Gastroesophageal sphincter (tissue), 3 donors: ENCODE results near the gene SASH1.

Source experiments
- POLR2A ChIP-seq, 2 donors: fragments of 450-650 bp; IDR thresholded peaks; one replicate each; pipeline ENCODE4 v1.6.1; 2017; ENCODE audit warnings: antibody characterized with exemption in 2 of 2, mild to moderate bottlenecking in 2 of 2, moderate library complexity in 1 of 2
- TF ChIP-seq, protein P1 (sequence below), 4 experiments: fragments of 200-600 bp in 2 of 4; fragments of 450-650 bp in 2 of 4; sonication (generic) in 1 of 4; IDR thresholded peaks; one replicate each; pipeline ENCODE4 v1.5.1; 2017 to 2019; ENCODE audit warnings: antibody characterized with exemption in 4 of 4, mild to moderate bottlenecking in 2 of 4, moderate library complexity in 2 of 4

- TF ChIP-seq, protein P1, sequence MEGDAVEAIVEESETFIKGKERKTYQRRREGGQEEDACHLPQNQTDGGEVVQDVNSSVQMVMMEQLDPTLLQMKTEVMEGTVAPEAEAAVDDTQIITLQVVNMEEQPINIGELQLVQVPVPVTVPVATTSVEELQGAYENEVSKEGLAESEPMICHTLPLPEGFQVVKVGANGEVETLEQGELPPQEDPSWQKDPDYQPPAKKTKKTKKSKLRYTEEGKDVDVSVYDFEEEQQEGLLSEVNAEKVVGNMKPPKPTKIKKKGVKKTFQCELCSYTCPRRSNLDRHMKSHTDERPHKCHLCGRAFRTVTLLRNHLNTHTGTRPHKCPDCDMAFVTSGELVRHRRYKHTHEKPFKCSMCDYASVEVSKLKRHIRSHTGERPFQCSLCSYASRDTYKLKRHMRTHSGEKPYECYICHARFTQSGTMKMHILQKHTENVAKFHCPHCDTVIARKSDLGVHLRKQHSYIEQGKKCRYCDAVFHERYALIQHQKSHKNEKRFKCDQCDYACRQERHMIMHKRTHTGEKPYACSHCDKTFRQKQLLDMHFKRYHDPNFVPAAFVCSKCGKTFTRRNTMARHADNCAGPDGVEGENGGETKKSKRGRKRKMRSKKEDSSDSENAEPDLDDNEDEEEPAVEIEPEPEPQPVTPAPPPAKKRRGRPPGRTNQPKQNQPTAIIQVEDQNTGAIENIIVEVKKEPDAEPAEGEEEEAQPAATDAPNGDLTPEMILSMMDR (IDR thresholded peaks at IDR 0.05) = no peak
- no peak for TF ChIP-seq POLR2A (IDR thresholded peaks at IDR 0.05)
These were observed 89.2 kb downstream of the SASH1 start for GRCh38 chr6:148431840-148432239.
